IPS-NIHi7 (cell line): Measurements from ENCODE around the gene KCP.

Source experiments
- DNase-seq: peaks from one replicate; pipeline ENCODE4 v3.0.0; 2012; ENCODE audit warnings: mixed read lengths; ENCODE audit errors: extremely low spot score

Gene KCP

GRCh38 chr7:128858380-128859231, 51.9 kb downstream of the KCP start:
- no peak for DNase-seq

GRCh38 chr7:128856001-128856718, 54.3 kb downstream of the KCP start:
- DNase-seq = no peak

GRCh38 chr7:128855559-128855958, 55.0 kb downstream of the KCP start:
- DNase-seq = no peak

- no peak for DNase-seq
Measured at GRCh38 chr7:128854396-128854795, 56.1 kb downstream of the KCP start.

- no peak for DNase-seq
Measured at GRCh38 chr7:128853799-128854198, 56.7 kb downstream of the KCP start.

- no peak for DNase-seq
Measured at GRCh38 chr7:128852537-128853254, 57.8 kb downstream of the KCP start.

- DNase-seq = no peak
Measured at GRCh38 chr7:128849804-128850490, 60.6 kb downstream of the KCP start.

- DNase-seq = no peak
Measured at GRCh38 chr7:128849156-128849515, 61.4 kb downstream of the KCP start.

GRCh38 chr7:128848289-128849155, 62.0 kb downstream of the KCP start:
- DNase-seq = no peak

- no peak for DNase-seq
Measured at GRCh38 chr7:128847721-128848211, 62.7 kb downstream of the KCP start.

GRCh38 chr7:128846781-128847444, 63.6 kb downstream of the KCP start:
- DNase-seq = no peak

- DNase-seq = no peak
Measured at GRCh38 chr7:128845987-128846386, 64.5 kb downstream of the KCP start.

GRCh38 chr7:128845475-128845874, 65.0 kb downstream of the KCP start:
- no peak for DNase-seq

- no peak for DNase-seq
Measured at GRCh38 chr7:128844777-128845311, 65.7 kb downstream of the KCP start.

GRCh38 chr7:128843938-128844621, 66.4 kb downstream of the KCP start:
- DNase-seq = no peak

- DNase-seq = no peak
Measured at GRCh38 chr7:128842674-128843641, 67.6 kb downstream of the KCP start.

GRCh38 chr7:128841921-128842673, 68.4 kb downstream of the KCP start:
- peak; percentile 91 for DNase-seq
